Kidney (tissue), 14 donors: Measurements from ENCODE around the gene SELPLG. TPM values are rescaled to one million over a fixed set of nuclear protein-coding genes. Genes with fewer than 3 reads are reported as not detected.

Experiments
- DNase-seq, 5 donors: peaks; one replicate each; pipeline ENCODE4 v3.0.0-alpha.2; 2013 to 2020
- FAIRE-seq: peaks from 2 replicates; lab custom pipeline; 2012; peaks lifted over from hg19 to GRCh38; lab: Jason Lieb, UNC
- H3K27ac ChIP-seq, 2 donors: one replicate each; pipeline ENCODE4 v1.7.0; 2013; ENCODE audit warnings: low read depth in 2 of 2, low read length in 2 of 2, inconsistent platforms in 1 of 2
- H3K27me3 ChIP-seq: one replicate; pipeline ENCODE4 v1.7.1; 2013; ENCODE audit warnings: low read length, inconsistent platforms; ENCODE audit not compliant: control insufficient read depth, insufficient read depth
- H3K36me3 ChIP-seq, 3 donors: one replicate each; pipeline versions ENCODE4 v1.7.0 to v1.7.1; 2013; ENCODE audit warnings: low read length in 3 of 3, control low read depth in 1 of 3, inconsistent platforms in 1 of 3; ENCODE audit not compliant: insufficient read depth in 3 of 3, control insufficient read depth in 2 of 3
- H3K4me1 ChIP-seq, 3 donors: one replicate each; pipeline versions ENCODE4 v1.7.0 to v1.7.1; 2013; ENCODE audit warnings: low read length in 3 of 3, inconsistent platforms in 1 of 3, low read depth in 1 of 3; ENCODE audit not compliant: control insufficient read depth in 2 of 3, insufficient read depth in 2 of 3
- H3K4me3 ChIP-seq, 3 donors: one replicate each; pipeline versions ENCODE4 v1.7.0 to v1.8.1; 2013; ENCODE audit warnings: low read length in 3 of 3, control low read depth in 1 of 3, inconsistent platforms in 1 of 3
- H3K9ac ChIP-seq, 3 donors: one replicate each; pipeline versions ENCODE4 v1.7.0 to v1.7.1; 2013; ENCODE audit warnings: low read length in 3 of 3, control low read depth in 1 of 3, inconsistent platforms in 1 of 3
- H3K9me3 ChIP-seq, 3 donors: one replicate each; pipeline versions ENCODE4 v1.7.0 to v1.7.1; 2013; ENCODE audit warnings: low read length in 3 of 3, control low read depth in 1 of 3, inconsistent platforms in 1 of 3; ENCODE audit not compliant: control insufficient read depth in 2 of 3, insufficient read depth in 1 of 3
- CTCF ChIP-seq: IDR thresholded peaks from 3 replicates; pipeline ENCODE4 v1.5.1; 2012; ENCODE audit warnings: mild to moderate bottlenecking, moderate library complexity, borderline replicate concordance; ENCODE audit not compliant: insufficient read depth; ENCODE audit errors: extremely low read depth
- intact Hi-C: fragments of 100-400 bp; cut with DNase I; formaldehyde crosslinking; loops from one replicate; pipeline ENCODE4 v1.11.1; 2022
- polyA plus RNA-seq: library from polyadenylated mRNA; stranded (reverse); fragments of 350-450 nt; fragmentation: Illumina TruSeq; extraction: RNeasy Lipid Tissue Mini Kit (QIAGEN cat#74804); gene quantifications from one replicate; pipeline ENCODE4 v1.2.3, GENCODE V29; 2014; ENCODE audit warnings: low read depth, low replicate concordance; ENCODE audit not compliant: insufficient read depth
- total RNA-seq: library from RNA; stranded (reverse); fragmentation: NEBNext Ultra II Directional; extraction: Animal tissue kit (Norgen Biotek cat#: 25700); gene quantifications from one replicate; pipeline ENCODE4 v1.2.1, GENCODE V29; 2021
- donor health status: control.
- donor health status: control.
- donor health status: control.
- donor health status: control.
- donor health status: control.
- donor health status: DM: yes; HTN: yes; CAD: no.
- donor health status: Normal renal cell carcinoma (clear cell type).

SELPLG gene
- total and polyA plus RNA-seq, 2 donors from 2014 or later, result 3.7 to 14.3 TPM

- Histone ChIP-seq H3K4me3 (no peak overlapping the region), H3K4me1 (peaks cover 0 to 7% (median 0%) of the 10 kb centered on the region in 3 donors), H3K36me3 (no peaks in the 10 kb centered on the region), H3K9me3 (no peaks in the 10 kb centered on the region), H3K9ac (no peak overlapping the region), H3K27ac (no peak overlapping the region), H3K27me3 (no peaks in the 10 kb centered on the region)
- intact Hi-C loops, result no loop called here
- TF ChIP-seq CTCF, result no peak
- DNase-seq, result peak in 1 of 5 donors; percentile 37
- no peak for FAIRE-seq
Measured at GRCh38 chr12:108582509-108582908, 51.2 kb downstream of the SELPLG start.

GRCh38 chr12:108581311-108582227, 52.1 kb downstream of the SELPLG start:
- no peak overlapping the region for H3K9ac ChIP-seq
- no peaks in the 10 kb centered on the region for H3K27me3 ChIP-seq
- peaks cover 0 to 7% (median 0%) of the 10 kb centered on the region in 3 donors for H3K4me1 ChIP-seq
- H3K27ac ChIP-seq, result no peak overlapping the region
- DNase-seq (peak in 1 of 5 donors; percentile 67), FAIRE-seq (no peak)
- H3K36me3 ChIP-seq, result no peaks in the 10 kb centered on the region
- no peak for TF ChIP-seq CTCF
- no peaks in the 10 kb centered on the region for H3K9me3 ChIP-seq
- intact Hi-C loops, result no loop called here
- H3K4me3 ChIP-seq, result no peak overlapping the region

GRCh38 chr12:108580531-108580930, 53.2 kb downstream of the SELPLG start:
- H3K9ac ChIP-seq, result no peak overlapping the region
- peaks cover 0 to 7% (median 0%) of the 10 kb centered on the region in 3 donors for H3K4me1 ChIP-seq
- H3K4me3 ChIP-seq, result no peak overlapping the region
- DNase-seq (peak in 1 of 5 donors; percentile 71), FAIRE-seq (no peak)
- no peaks in the 10 kb centered on the region for H3K9me3 ChIP-seq
- H3K27me3 ChIP-seq, result no peaks in the 10 kb centered on the region
- no peaks in the 10 kb centered on the region for H3K36me3 ChIP-seq
- no peak overlapping the region for H3K27ac ChIP-seq
- intact Hi-C loops, result no loop called here
- TF ChIP-seq CTCF, result no peak
